GM12878 (cell line): ENCODE results near the gene MAOA.

Experiments used
- CHD2 ChIP-seq: IDR thresholded peaks from 2 replicates; pipeline ENCODE4 v1.6.1; 2011; ENCODE audit warnings: low read depth, low read length, improper control_type of control experiment, borderline replicate concordance
- CTCF ChIP-seq, 3 experiments: IDR thresholded peaks in 2 of 3; conservative IDR thresholded peaks in 1 of 3; 2 replicates each; pipeline ENCODE4 v1.5.1; 2011; ENCODE audit warnings: low read depth in 3 of 3, low read length in 3 of 3, mild to moderate bottlenecking in 3 of 3, control low read depth in 2 of 3, moderate library complexity in 2 of 3, inconsistent platforms in 1 of 3, mixed read lengths in 1 of 3; ENCODE audit not compliant: control insufficient read depth in 2 of 3, insufficient read depth in 1 of 3; ENCODE audit errors: extremely low read depth in 1 of 3
- EP300 ChIP-seq, 2 experiments: fragments of 150-350 bp in 1 of 2; IDR thresholded peaks; 2 replicates each; pipeline ENCODE4 v1.6.1; 2011 to 2012; ENCODE audit warnings: low read depth in 2 of 2, low read length in 2 of 2, borderline replicate concordance in 1 of 2, improper control_type of control experiment in 1 of 2, inconsistent platforms in 1 of 2; ENCODE audit not compliant: control insufficient read depth in 1 of 2
- GABPA ChIP-seq: IDR thresholded peaks from 2 replicates; pipeline ENCODE4 v1.6.1; 2014; ENCODE audit warnings: antibody characterized with exemption, low read depth, mild to moderate bottlenecking, inconsistent platforms
- HDGF ChIP-seq: fragments of 450-650 bp; IDR thresholded peaks from 2 replicates; pipeline ENCODE4 v1.6.1; 2016; ENCODE audit warnings: antibody characterized with exemption
- MYC ChIP-seq: IDR thresholded peaks from 2 replicates; pipeline ENCODE4 v1.6.1; 2011; ENCODE audit warnings: mild to moderate bottlenecking, low read length, moderate library complexity, inconsistent platforms; ENCODE audit not compliant: insufficient read depth, insufficient replicate concordance, insufficient read length, severe bottlenecking
- SIX5 ChIP-seq: IDR thresholded peaks from 2 replicates; pipeline ENCODE4 v1.6.1; 2011; ENCODE audit warnings: mild to moderate bottlenecking, low read depth, low read length, moderate library complexity; ENCODE audit not compliant: severe bottlenecking
- SREBF2 ChIP-seq: IDR thresholded peaks from 2 replicates; pipeline ENCODE4 v1.6.1; 2012; ENCODE audit warnings: mild to moderate bottlenecking, low read length
- STAT1 ChIP-seq: fragments of 450-650 bp; conservative IDR thresholded peaks from 2 replicates; pipeline ENCODE4 v1.6.1; 2014; ENCODE audit warnings: antibody characterized with exemption, mild to moderate bottlenecking
- YY1 ChIP-seq: IDR thresholded peaks from 2 replicates; pipeline ENCODE4 v1.6.1; 2011; ENCODE audit warnings: low read depth, mild to moderate bottlenecking, low read length
- ZZZ3 ChIP-seq: IDR thresholded peaks from 2 replicates; pipeline ENCODE4 v1.6.1; 2011; ENCODE audit warnings: low read depth; ENCODE audit not compliant: control insufficient read depth, insufficient read length
- TF ChIP-seq, protein P1 (sequence below): fragments of 450-650 bp; formaldehyde crosslinking; IDR thresholded peaks from 2 replicates; pipeline ENCODE4 v1.5.0; 2022; ENCODE audit warnings: mild to moderate bottlenecking, missing genetic modification characterization
- TF ChIP-seq, protein P2 (sequence below): IDR thresholded peaks from 2 replicates; pipeline ENCODE4 v1.6.1; 2012; ENCODE audit warnings: low read depth, low read length, improper control_type of control experiment

DNA sequence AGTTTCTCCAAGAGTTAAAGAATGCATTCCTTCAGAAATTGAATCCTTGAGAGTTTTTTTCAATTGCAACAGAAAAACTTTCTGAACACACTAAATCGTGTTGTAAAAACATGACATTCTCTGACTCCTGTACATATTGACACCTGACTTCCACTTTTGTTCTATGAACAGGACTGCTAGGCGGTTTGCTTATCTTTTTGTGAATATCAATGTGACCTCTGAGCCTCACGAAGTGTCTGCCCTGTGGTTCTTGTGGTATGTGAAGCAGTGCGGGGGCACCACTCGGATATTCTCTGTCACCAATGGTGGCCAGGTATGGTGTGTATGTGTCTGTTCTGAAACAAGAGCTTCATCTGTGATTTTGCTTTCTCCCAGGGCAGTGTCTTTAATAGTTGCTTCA lies 71.9 kb downstream of the MAOA start:
- TF ChIP-seq, protein P1, sequence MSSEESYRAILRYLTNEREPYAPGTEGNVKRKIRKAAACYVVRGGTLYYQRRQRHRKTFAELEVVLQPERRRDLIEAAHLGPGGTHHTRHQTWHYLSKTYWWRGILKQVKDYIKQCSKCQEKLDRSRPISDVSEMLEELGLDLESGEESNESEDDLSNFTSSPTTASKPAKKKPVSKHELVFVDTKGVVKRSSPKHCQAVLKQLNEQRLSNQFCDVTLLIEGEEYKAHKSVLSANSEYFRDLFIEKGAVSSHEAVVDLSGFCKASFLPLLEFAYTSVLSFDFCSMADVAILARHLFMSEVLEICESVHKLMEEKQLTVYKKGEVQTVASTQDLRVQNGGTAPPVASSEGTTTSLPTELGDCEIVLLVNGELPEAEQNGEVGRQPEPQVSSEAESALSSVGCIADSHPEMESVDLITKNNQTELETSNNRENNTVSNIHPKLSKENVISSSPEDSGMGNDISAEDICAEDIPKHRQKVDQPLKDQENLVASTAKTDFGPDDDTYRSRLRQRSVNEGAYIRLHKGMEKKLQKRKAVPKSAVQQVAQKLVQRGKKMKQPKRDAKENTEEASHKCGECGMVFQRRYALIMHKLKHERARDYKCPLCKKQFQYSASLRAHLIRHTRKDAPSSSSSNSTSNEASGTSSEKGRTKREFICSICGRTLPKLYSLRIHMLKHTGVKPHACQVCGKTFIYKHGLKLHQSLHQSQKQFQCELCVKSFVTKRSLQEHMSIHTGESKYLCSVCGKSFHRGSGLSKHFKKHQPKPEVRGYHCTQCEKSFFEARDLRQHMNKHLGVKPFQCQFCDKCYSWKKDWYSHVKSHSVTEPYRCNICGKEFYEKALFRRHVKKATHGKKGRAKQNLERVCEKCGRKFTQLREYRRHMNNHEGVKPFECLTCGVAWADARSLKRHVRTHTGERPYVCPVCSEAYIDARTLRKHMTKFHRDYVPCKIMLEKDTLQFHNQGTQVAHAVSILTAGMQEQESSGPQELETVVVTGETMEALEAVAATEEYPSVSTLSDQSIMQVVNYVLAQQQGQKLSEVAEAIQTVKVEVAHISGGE (CRISPR knock-in tag) = no peak
- TF ChIP-seq CTCF (IDR thresholded peaks at IDR 0.05 in 2 of 3, conservative IDR thresholded peaks at IDR 0.05 in 1 of 3; ENCODE audit: control insufficient read depth in 2 of 3, extremely low read depth in 1 of 3, insufficient read depth in 1 of 3, low read depth in 3 of 3, low read length in 3 of 3) (no peak), HDGF (no peak), YY1 (no peak), MYC (no peak), EP300 (IDR thresholded peaks at IDR 0.05; ENCODE audit: borderline replicate concordance in 1 of 2, control insufficient read depth in 1 of 2, low read depth in 2 of 2, low read length in 2 of 2) (no peak), STAT1 (no peak), ZZZ3 (no peak), SIX5 (no peak), CHD2 (no peak), GABPA (no peak), SREBF2 (no peak)
- TF ChIP-seq, protein P2, sequence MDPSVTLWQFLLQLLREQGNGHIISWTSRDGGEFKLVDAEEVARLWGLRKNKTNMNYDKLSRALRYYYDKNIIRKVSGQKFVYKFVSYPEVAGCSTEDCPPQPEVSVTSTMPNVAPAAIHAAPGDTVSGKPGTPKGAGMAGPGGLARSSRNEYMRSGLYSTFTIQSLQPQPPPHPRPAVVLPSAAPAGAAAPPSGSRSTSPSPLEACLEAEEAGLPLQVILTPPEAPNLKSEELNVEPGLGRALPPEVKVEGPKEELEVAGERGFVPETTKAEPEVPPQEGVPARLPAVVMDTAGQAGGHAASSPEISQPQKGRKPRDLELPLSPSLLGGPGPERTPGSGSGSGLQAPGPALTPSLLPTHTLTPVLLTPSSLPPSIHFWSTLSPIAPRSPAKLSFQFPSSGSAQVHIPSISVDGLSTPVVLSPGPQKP = no peak
